ENCODE measurements around the gene BMPER.

- no peak for TF ChIP-seq CTCF (IDR thresholded peaks at IDR 0.05)
- no peak for TF ChIP-seq POLR2A (IDR thresholded peaks at IDR 0.05)
- TF ChIP-seq EP300 (IDR thresholded peaks at IDR 0.05), result no peak
These were observed 161.1 kb downstream of the BMPER start for GRCh38 chr7:34066411-34066810.

All from tibial nerve (tissue), 4 donors.